ENCODE data around the gene RPL7A.
"Not testable (repeated sequence)": the region's sequence is repeated elsewhere in the genome, so short reads cannot be mapped to it uniquely, and the experiment has no call there.

The RPL7A gene

GRCh38 chr9:133333011-133333410, 15.0 kb upstream of the RPL7A start:
- H3K36me3 ChIP-seq (ENCODE audit: control insufficient read depth, insufficient read depth, low read length), result peaks cover 38% of the 10 kb centered on the region
- H3K4me3 ChIP-seq (ENCODE audit: low read length), result no peak overlapping the region
- no peaks in the 10 kb centered on the region for H3K27me3 ChIP-seq (ENCODE audit: control insufficient read depth, insufficient read depth, low read length)
- H3K4me1 ChIP-seq (ENCODE audit: control insufficient read depth, insufficient read depth, low read length), result no peaks in the 10 kb centered on the region
- H3K27ac ChIP-seq (ENCODE audit: low read depth, low read length), result no peak overlapping the region
- H3K9ac ChIP-seq (ENCODE audit: low read length), result no peak overlapping the region

DNA sequence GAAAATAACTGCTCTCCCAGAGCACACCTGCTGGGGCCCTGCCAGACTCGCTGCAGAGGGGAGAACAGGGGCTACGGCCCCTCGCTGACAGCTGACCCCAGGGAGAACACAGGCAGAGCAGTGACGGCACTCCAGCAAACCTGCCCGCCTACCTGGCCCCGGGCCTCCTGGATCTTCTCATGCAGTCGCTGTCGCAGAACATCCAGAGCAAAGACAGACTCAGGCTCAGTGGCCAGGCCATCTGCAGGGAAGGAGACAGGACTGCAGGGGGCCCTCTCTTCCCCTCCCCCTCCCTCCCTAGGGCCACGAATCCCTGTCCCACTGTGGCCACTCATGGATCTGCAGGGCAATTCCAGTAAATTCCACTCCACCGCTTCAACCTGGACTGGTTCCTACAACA, 14.5 kb upstream of the RPL7A start:
- Histone ChIP-seq H3K9ac (ENCODE audit: low read length) (no peak overlapping the region), H3K27ac (ENCODE audit: low read depth, low read length) (no peak overlapping the region)

DNA sequence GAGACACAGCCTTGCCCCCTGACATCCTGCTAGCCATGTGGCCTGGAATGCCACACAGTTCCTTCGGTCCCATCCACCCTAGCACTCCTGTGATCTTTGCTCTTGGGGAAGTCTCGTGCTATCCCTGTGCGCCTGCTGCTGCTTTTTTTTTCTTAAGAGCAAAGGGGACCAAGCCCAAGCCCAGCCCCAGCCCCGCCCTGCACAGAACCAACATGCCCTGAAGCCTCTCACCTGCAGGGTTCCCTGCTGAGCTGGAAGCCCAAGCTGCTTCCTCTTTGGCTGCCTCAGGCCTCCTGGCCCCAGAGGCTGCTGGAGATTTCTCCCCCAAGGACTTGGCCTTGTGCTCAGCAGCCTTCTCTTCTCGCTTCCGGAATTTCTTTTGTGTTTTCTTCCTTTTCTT, 13.9 kb upstream of the RPL7A start:
- H3K4me1 ChIP-seq (ENCODE audit: control insufficient read depth, insufficient read depth, low read length), result no peaks in the 10 kb centered on the region
- no peak overlapping the region for H3K27ac ChIP-seq (ENCODE audit: low read depth, low read length)
- H3K9ac ChIP-seq (ENCODE audit: low read length), result no peak overlapping the region
- H3K36me3 ChIP-seq (ENCODE audit: control insufficient read depth, insufficient read depth, low read length), result peaks cover 41% of the 10 kb centered on the region
- no peaks in the 10 kb centered on the region for H3K27me3 ChIP-seq (ENCODE audit: control insufficient read depth, insufficient read depth, low read length)
- H3K4me3 ChIP-seq (ENCODE audit: low read length), result no peak overlapping the region

More for the DNA sequence above, 14.5 kb upstream of the RPL7A start:
- peaks cover 38% of the 10 kb centered on the region for H3K36me3 ChIP-seq (ENCODE audit: control insufficient read depth, insufficient read depth, low read length)
- H3K27me3 ChIP-seq (ENCODE audit: control insufficient read depth, insufficient read depth, low read length), result no peaks in the 10 kb centered on the region
- H3K4me1 ChIP-seq (ENCODE audit: control insufficient read depth, insufficient read depth, low read length), result no peaks in the 10 kb centered on the region
- H3K4me3 ChIP-seq (ENCODE audit: low read length), result no peak overlapping the region

DNA sequence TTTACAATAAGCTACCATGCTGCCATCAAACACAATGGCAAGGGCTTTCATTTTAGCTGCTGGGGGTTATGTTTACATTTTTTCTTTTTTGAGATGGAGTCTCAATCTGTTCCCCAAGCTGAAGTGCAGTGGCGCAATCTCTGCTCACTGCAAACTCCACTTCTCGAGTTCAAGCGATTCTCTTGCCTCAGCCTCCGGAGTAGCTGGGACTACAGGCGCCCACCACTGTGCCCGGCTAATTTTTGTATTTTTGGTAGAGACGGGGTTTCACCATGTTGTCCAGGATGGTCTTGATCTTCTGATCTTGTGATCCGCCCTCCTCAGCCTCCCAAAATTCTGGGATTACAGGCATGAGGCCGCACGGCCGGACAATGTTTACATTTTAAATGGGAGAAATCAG, 13.1 kb upstream of the RPL7A start:
- not testable (repeated sequence) for H3K9ac ChIP-seq (ENCODE audit: low read length); H3K4me1 ChIP-seq (ENCODE audit: control insufficient read depth, insufficient read depth, low read length); H3K27me3 ChIP-seq (ENCODE audit: control insufficient read depth, insufficient read depth, low read length); H3K27ac ChIP-seq (ENCODE audit: low read depth, low read length)
- Histone ChIP-seq H3K36me3 (ENCODE audit: control insufficient read depth, insufficient read depth, low read length) (peaks cover 44% of the 10 kb centered on the region), H3K4me3 (ENCODE audit: low read length) (peak overlapping the region; percentile 95)

GRCh38 chr9:133335924-133336811, 11.8 kb upstream of the RPL7A start, which contains the start of gene SURF6:
Gene SURF6 (minus strand): TSS chr9:133336188. CDS start chr9:133336132, 56 bp downstream.
- peak within 1 kb of the TSS; percentile 80 for H3K9ac ChIP-seq (ENCODE audit: low read length)
- H3K4me1 ChIP-seq (ENCODE audit: control insufficient read depth, insufficient read depth, low read length), result no peaks in the 10 kb centered on the region
- H3K27me3 ChIP-seq (ENCODE audit: control insufficient read depth, insufficient read depth, low read length), result no peaks in the 10 kb centered on the region
- peak within 1 kb of the TSS; percentile 95 for H3K4me3 ChIP-seq (ENCODE audit: low read length)
- H3K27ac ChIP-seq (ENCODE audit: low read depth, low read length), result peak within 1 kb of the TSS; percentile 46
- H3K36me3 ChIP-seq (ENCODE audit: control insufficient read depth, insufficient read depth, low read length), result peaks cover 49% of the 10 kb centered on the region

GRCh38 chr9:133339641-133340040, 8.4 kb upstream of the RPL7A start:
- H3K27ac ChIP-seq (ENCODE audit: low read depth, low read length), result no peak overlapping the region
- H3K36me3 ChIP-seq (ENCODE audit: control insufficient read depth, insufficient read depth, low read length), result peaks cover 36% of the 10 kb centered on the region

GRCh38 chr9:133340256-133340655, 7.8 kb upstream of the RPL7A start:
- no peak overlapping the region for H3K4me3 ChIP-seq (ENCODE audit: low read length)
- H3K4me1 ChIP-seq (ENCODE audit: control insufficient read depth, insufficient read depth, low read length), result no peaks in the 10 kb centered on the region
- H3K27ac ChIP-seq (ENCODE audit: low read depth, low read length), result no peak overlapping the region
- no peak overlapping the region for H3K9ac ChIP-seq (ENCODE audit: low read length)
- H3K27me3 ChIP-seq (ENCODE audit: control insufficient read depth, insufficient read depth, low read length), result no peaks in the 10 kb centered on the region
- peaks cover 39% of the 10 kb centered on the region for H3K36me3 ChIP-seq (ENCODE audit: control insufficient read depth, insufficient read depth, low read length)

More at GRCh38 chr9:133339641-133340040, 8.4 kb upstream of the RPL7A start:
- no peak overlapping the region for H3K4me3 ChIP-seq (ENCODE audit: low read length)
- H3K27me3 ChIP-seq (ENCODE audit: control insufficient read depth, insufficient read depth, low read length), result no peaks in the 10 kb centered on the region
- H3K4me1 ChIP-seq (ENCODE audit: control insufficient read depth, insufficient read depth, low read length), result no peaks in the 10 kb centered on the region
- no peak overlapping the region for H3K9ac ChIP-seq (ENCODE audit: low read length)

- Histone ChIP-seq H3K27me3 (ENCODE audit: control insufficient read depth, insufficient read depth, low read length) (no peaks in the 10 kb centered on the region), H3K27ac (ENCODE audit: low read depth, low read length) (no peak overlapping the region), H3K4me3 (ENCODE audit: low read length) (no peak overlapping the region), H3K36me3 (ENCODE audit: control insufficient read depth, insufficient read depth, low read length) (peaks cover 44% of the 10 kb centered on the region), H3K4me1 (ENCODE audit: control insufficient read depth, insufficient read depth, low read length) (no peaks in the 10 kb centered on the region), H3K9ac (ENCODE audit: low read length) (no peak overlapping the region)
Observed at GRCh38 chr9:133340916-133341315, 7.1 kb upstream of the RPL7A start.

- no peak overlapping the region for H3K9ac ChIP-seq (ENCODE audit: low read length)
- no peak overlapping the region for H3K27ac ChIP-seq (ENCODE audit: low read depth, low read length)
- peaks cover 4% of the 10 kb centered on the region for H3K4me1 ChIP-seq (ENCODE audit: control insufficient read depth, insufficient read depth, low read length)
Observed at GRCh38 chr9:133341369-133342068, 6.5 kb upstream of the RPL7A start.

GRCh38 chr9:133342069-133342406, 6.0 kb upstream of the RPL7A start:
- no peaks in the 10 kb centered on the region for H3K27me3 ChIP-seq (ENCODE audit: control insufficient read depth, insufficient read depth, low read length)
- H3K4me1 ChIP-seq (ENCODE audit: control insufficient read depth, insufficient read depth, low read length), result peaks cover 7% of the 10 kb centered on the region
- no peak overlapping the region for H3K27ac ChIP-seq (ENCODE audit: low read depth, low read length)
- H3K36me3 ChIP-seq (ENCODE audit: control insufficient read depth, insufficient read depth, low read length), result peaks cover 45% of the 10 kb centered on the region
- no peak overlapping the region for H3K4me3 ChIP-seq (ENCODE audit: low read length)
- H3K9ac ChIP-seq (ENCODE audit: low read length), result no peak overlapping the region

More at GRCh38 chr9:133341369-133342068, 6.5 kb upstream of the RPL7A start:
- H3K4me3 ChIP-seq (ENCODE audit: low read length), result no peak overlapping the region
- no peaks in the 10 kb centered on the region for H3K27me3 ChIP-seq (ENCODE audit: control insufficient read depth, insufficient read depth, low read length)
- H3K36me3 ChIP-seq (ENCODE audit: control insufficient read depth, insufficient read depth, low read length), result peaks cover 45% of the 10 kb centered on the region

DNA sequence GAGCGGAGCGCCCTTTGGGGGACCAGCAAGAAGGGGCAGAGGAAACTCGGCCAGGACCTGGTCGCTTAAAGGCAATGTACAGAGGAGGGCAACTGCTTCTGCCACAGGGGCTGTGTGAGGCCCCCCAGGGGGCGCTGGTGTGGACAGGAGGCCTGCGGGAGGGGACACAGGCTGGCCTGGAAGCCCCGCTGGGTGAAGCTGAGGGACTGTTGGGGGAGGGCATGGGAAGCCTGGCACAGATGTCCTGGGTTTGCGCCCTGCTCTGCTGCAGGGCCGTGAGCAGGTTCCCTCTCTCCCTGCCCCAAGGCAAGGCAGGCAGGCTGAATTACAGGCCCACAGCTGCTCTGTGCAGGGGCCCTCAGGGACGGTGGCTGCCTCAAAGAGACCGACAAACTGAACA, 5.4 kb upstream of the RPL7A start:
- Histone ChIP-seq H3K27ac (ENCODE audit: low read depth, low read length) (no peak overlapping the region), H3K4me1 (ENCODE audit: control insufficient read depth, insufficient read depth, low read length) (peaks cover 7% of the 10 kb centered on the region), H3K4me3 (ENCODE audit: low read length) (no peak overlapping the region), H3K36me3 (ENCODE audit: control insufficient read depth, insufficient read depth, low read length) (peaks cover 45% of the 10 kb centered on the region), H3K27me3 (ENCODE audit: control insufficient read depth, insufficient read depth, low read length) (no peaks in the 10 kb centered on the region), H3K9ac (ENCODE audit: low read length) (no peak overlapping the region)

DNA sequence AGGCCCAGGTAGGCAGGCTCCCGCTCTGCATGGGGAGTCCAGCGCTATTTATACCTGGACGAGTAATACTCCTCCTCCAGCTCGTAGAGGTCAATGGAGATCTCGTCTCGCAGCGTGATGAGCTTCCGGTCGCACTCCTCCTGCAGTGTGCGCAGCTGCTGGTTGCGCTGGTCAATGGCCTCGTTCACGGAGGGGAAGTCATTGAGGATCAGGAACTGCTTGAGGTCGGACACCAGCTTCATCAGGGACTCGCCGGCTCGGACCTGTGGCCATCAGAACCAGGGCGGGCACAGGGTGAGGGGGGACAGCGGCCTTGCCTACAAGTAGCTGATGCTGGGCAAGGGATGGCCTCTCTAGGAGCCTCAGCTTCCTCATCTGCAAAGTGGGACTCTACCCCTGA, 3.9 kb upstream of the RPL7A start:
- no peak overlapping the region for H3K27ac ChIP-seq (ENCODE audit: low read depth, low read length)
- no peak overlapping the region for H3K4me3 ChIP-seq (ENCODE audit: low read length)
- H3K27me3 ChIP-seq (ENCODE audit: control insufficient read depth, insufficient read depth, low read length), result no peaks in the 10 kb centered on the region
- no peak overlapping the region for H3K9ac ChIP-seq (ENCODE audit: low read length)
- peaks cover 42% of the 10 kb centered on the region for H3K36me3 ChIP-seq (ENCODE audit: control insufficient read depth, insufficient read depth, low read length)
- H3K4me1 ChIP-seq (ENCODE audit: control insufficient read depth, insufficient read depth, low read length), result peaks cover 9% of the 10 kb centered on the region
